Measurements from ENCODE around the gene ESRRB. TPM values are rescaled to one million over a fixed set of nuclear protein-coding genes. Genes with fewer than 3 reads are reported as not detected.

Gene ESRRB
- total and polyA plus RNA-seq, 2 experiments from 2014 or later = 0.13 TPM; not detected in 1

GRCh38 chr14:76420827-76421226 is 44.9 kb downstream of the ESRRB start:
- Histone ChIP-seq H3K9me3 (ENCODE audit: low read depth) (no peaks in the 10 kb centered on the region), H3K27me3 (no peaks in the 10 kb centered on the region), H2AFZ (no peak overlapping the region), H3K4me1 (ENCODE audit: insufficient read depth) (no peaks in the 10 kb centered on the region), H3K9me2 (replicated peaks; ENCODE audit: insufficient read depth) (no peaks in the 10 kb centered on the region), H3K79me2 (no peaks in the 10 kb centered on the region), H3K36me3 (replicated peaks; ENCODE audit: insufficient read depth, low read depth) (no peaks in the 10 kb centered on the region), H3K4me2 (no peak overlapping the region), H3K4me3 (no peak overlapping the region), H4K20me1 (ENCODE audit: insufficient read depth, poor library complexity, severe bottlenecking) (no peaks in the 10 kb centered on the region), H3K27ac (no peak overlapping the region)
- WGBS (ENCODE audit: low lambda C conversion rate, missing lambda C conversion rate) = 76% methylated on average over 4 of the region's 4 CpGs
- DNase-seq (ENCODE audit: low spot score) = no peak
- no peak for TF ChIP-seq CTCF (IDR thresholded peaks at IDR 0.05; ENCODE audit: poor library complexity)
- TF ChIP-seq EZH2phosphoT487 (IDR thresholded peaks at IDR 0.05; ENCODE audit: low read depth, severe bottlenecking, unreplicated experiment) = no peak
- TF ChIP-seq EZH2 (IDR thresholded peaks at IDR 0.05; ENCODE audit: borderline replicate concordance) = no peak

GRCh38 chr14:76421662-76422061 is 45.7 kb downstream of the ESRRB start:
- no peak overlapping the region for H2AFZ ChIP-seq
- TF ChIP-seq EZH2 (IDR thresholded peaks at IDR 0.05; ENCODE audit: borderline replicate concordance) = no peak
- no peak for TF ChIP-seq CTCF (IDR thresholded peaks at IDR 0.05; ENCODE audit: poor library complexity)
- TF ChIP-seq EZH2phosphoT487 (IDR thresholded peaks at IDR 0.05; ENCODE audit: low read depth, severe bottlenecking, unreplicated experiment) = no peak
- 60% methylated on average over 4 of the region's 4 CpGs for WGBS (ENCODE audit: low lambda C conversion rate, missing lambda C conversion rate)
- H3K27ac ChIP-seq = no peak overlapping the region
- H3K4me2 ChIP-seq = no peak overlapping the region
- no peaks in the 10 kb centered on the region for H3K27me3 ChIP-seq
- H3K36me3 ChIP-seq (replicated peaks; ENCODE audit: insufficient read depth, low read depth) = no peaks in the 10 kb centered on the region
- no peaks in the 10 kb centered on the region for H3K79me2 ChIP-seq
- no peaks in the 10 kb centered on the region for H4K20me1 ChIP-seq (ENCODE audit: insufficient read depth, poor library complexity, severe bottlenecking)
- no peak overlapping the region for H3K4me3 ChIP-seq
- no peak for DNase-seq (ENCODE audit: low spot score)
- no peaks in the 10 kb centered on the region for H3K9me2 ChIP-seq (replicated peaks; ENCODE audit: insufficient read depth)
- no peaks in the 10 kb centered on the region for H3K4me1 ChIP-seq (ENCODE audit: insufficient read depth)
- H3K9me3 ChIP-seq (ENCODE audit: low read depth) = no peaks in the 10 kb centered on the region

GRCh38 chr14:76422662-76423061 is 46.7 kb downstream of the ESRRB start:
- TF ChIP-seq EZH2 (IDR thresholded peaks at IDR 0.05; ENCODE audit: borderline replicate concordance) = no peak
- TF ChIP-seq CTCF (IDR thresholded peaks at IDR 0.05; ENCODE audit: poor library complexity) = no peak
- TF ChIP-seq EZH2phosphoT487 (IDR thresholded peaks at IDR 0.05; ENCODE audit: low read depth, severe bottlenecking, unreplicated experiment) = no peak
- 89% methylated on average over 7 of the region's 7 CpGs for WGBS (ENCODE audit: low lambda C conversion rate, missing lambda C conversion rate)
- H3K27ac ChIP-seq = no peak overlapping the region
- H3K4me3 ChIP-seq = no peak overlapping the region
- no peak overlapping the region for H3K4me2 ChIP-seq
- H4K20me1 ChIP-seq (ENCODE audit: insufficient read depth, poor library complexity, severe bottlenecking) = no peaks in the 10 kb centered on the region
- no peak overlapping the region for H2AFZ ChIP-seq
- no peaks in the 10 kb centered on the region for H3K9me2 ChIP-seq (replicated peaks; ENCODE audit: insufficient read depth)
- no peaks in the 10 kb centered on the region for H3K27me3 ChIP-seq
- H3K79me2 ChIP-seq = no peaks in the 10 kb centered on the region
- H3K36me3 ChIP-seq (replicated peaks; ENCODE audit: insufficient read depth, low read depth) = no peaks in the 10 kb centered on the region
- no peak for DNase-seq (ENCODE audit: low spot score)
- H3K4me1 ChIP-seq (ENCODE audit: insufficient read depth) = no peaks in the 10 kb centered on the region
- H3K9me3 ChIP-seq (ENCODE audit: low read depth) = no peaks in the 10 kb centered on the region

GRCh38 chr14:76423534-76423933 is 47.6 kb downstream of the ESRRB start:
- Histone ChIP-seq H3K27me3 (no peaks in the 10 kb centered on the region), H3K27ac (no peak overlapping the region), H3K4me3 (no peak overlapping the region), H4K20me1 (ENCODE audit: insufficient read depth, poor library complexity, severe bottlenecking) (no peaks in the 10 kb centered on the region), H3K4me1 (ENCODE audit: insufficient read depth) (no peaks in the 10 kb centered on the region), H3K79me2 (no peaks in the 10 kb centered on the region), H3K4me2 (no peak overlapping the region), H2AFZ (no peak overlapping the region), H3K36me3 (replicated peaks; ENCODE audit: insufficient read depth, low read depth) (no peaks in the 10 kb centered on the region), H3K9me3 (ENCODE audit: low read depth) (no peaks in the 10 kb centered on the region), H3K9me2 (replicated peaks; ENCODE audit: insufficient read depth) (no peaks in the 10 kb centered on the region)
- no peak for DNase-seq (ENCODE audit: low spot score)
- TF ChIP-seq EZH2phosphoT487 (IDR thresholded peaks at IDR 0.05; ENCODE audit: low read depth, severe bottlenecking, unreplicated experiment) (no peak), EZH2 (IDR thresholded peaks at IDR 0.05; ENCODE audit: borderline replicate concordance) (no peak), CTCF (IDR thresholded peaks at IDR 0.05; ENCODE audit: poor library complexity) (no peak)
- WGBS (ENCODE audit: low lambda C conversion rate, missing lambda C conversion rate) = 69% methylated on average over 5 of the region's 5 CpGs
